Measurements from ENCODE around the gene PES1. TPM values are rescaled to one million over a fixed set of nuclear protein-coding genes. Genes with fewer than 3 reads are reported as not detected.

Gene PES1
- total and polyA plus RNA-seq, 2 donors (not counting 3 experiments of a cell fraction or from before 2014, with no cell fraction given) = 110 to 135 TPM

DNA sequence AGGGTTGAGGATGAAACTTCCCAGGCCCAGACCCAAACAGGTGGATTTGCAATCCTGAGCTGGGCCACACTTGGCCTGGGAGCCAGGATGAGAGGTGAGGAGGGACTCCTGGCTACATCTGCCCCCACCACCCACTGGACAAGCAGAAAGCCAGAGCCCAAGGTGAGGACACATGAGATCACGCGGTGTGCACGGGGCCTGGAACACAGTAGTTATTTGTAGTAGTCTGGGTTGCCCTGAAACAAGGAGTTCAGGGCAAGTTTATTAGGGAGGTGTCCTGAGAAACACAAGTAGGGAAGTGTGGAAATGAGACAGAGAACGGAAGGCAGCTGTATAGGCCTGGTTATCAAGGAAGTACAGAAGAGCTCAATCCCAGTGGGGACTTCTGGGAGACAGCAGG lies 44.5 kb downstream of the PES1 start:
- no peaks in the 10 kb centered on the region for H3K4me1 ChIP-seq (ENCODE audit: control insufficient read depth, extremely low read depth, insufficient read depth, low read length)
- H3K9me3 ChIP-seq (replicated peaks; ENCODE audit: control insufficient read depth, insufficient read depth, low read length) = no peaks in the 10 kb centered on the region
- intact Hi-C loops (cut with micrococcal nuclease) (no loop called here), dilution Hi-C loops (cut with MboI; ENCODE audit: extremely low pct_ligation_motif_present, low sequenced_read_pairs) (no loop called here)
- no peak overlapping the region for H3K4me3 ChIP-seq (replicated peaks in 1 of 3; ENCODE audit: insufficient read depth in 1 of 3, low read depth in 1 of 3, low read length in 3 of 3)
- BruUV-seq (replicated peaks) = no TSS peak
- no peak for TF ChIP-seq POLR2A (IDR thresholded peaks at IDR 0.05; ENCODE audit: low read depth, low read length)
- no peak for TF ChIP-seq EZH2 (IDR thresholded peaks at IDR 0.05; ENCODE audit: borderline replicate concordance, low read depth, low read length, severe bottlenecking)
- TF ChIP-seq JUN (IDR thresholded peaks at IDR 0.05; ENCODE audit: borderline replicate concordance, insufficient read depth, insufficient read length, low read depth) = no peak
- TF ChIP-seq, protein P1, sequence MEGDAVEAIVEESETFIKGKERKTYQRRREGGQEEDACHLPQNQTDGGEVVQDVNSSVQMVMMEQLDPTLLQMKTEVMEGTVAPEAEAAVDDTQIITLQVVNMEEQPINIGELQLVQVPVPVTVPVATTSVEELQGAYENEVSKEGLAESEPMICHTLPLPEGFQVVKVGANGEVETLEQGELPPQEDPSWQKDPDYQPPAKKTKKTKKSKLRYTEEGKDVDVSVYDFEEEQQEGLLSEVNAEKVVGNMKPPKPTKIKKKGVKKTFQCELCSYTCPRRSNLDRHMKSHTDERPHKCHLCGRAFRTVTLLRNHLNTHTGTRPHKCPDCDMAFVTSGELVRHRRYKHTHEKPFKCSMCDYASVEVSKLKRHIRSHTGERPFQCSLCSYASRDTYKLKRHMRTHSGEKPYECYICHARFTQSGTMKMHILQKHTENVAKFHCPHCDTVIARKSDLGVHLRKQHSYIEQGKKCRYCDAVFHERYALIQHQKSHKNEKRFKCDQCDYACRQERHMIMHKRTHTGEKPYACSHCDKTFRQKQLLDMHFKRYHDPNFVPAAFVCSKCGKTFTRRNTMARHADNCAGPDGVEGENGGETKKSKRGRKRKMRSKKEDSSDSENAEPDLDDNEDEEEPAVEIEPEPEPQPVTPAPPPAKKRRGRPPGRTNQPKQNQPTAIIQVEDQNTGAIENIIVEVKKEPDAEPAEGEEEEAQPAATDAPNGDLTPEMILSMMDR (IDR thresholded peaks at IDR 0.05; ENCODE audit: extremely low read depth in 1 of 2, insufficient read depth in 1 of 2, low read depth in 1 of 2, low read length in 2 of 2) = no peak
- no peak for TF ChIP-seq MYC (IDR thresholded peaks at IDR 0.05; ENCODE audit: low read depth, low read length)
- no peak for TF ChIP-seq GATA2 (IDR thresholded peaks at IDR 0.05; ENCODE audit: insufficient read depth, insufficient read length, low read depth, low read length)
- TF ChIP-seq, protein P2, sequence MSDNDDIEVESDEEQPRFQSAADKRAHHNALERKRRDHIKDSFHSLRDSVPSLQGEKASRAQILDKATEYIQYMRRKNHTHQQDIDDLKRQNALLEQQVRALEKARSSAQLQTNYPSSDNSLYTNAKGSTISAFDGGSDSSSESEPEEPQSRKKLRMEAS (IDR thresholded peaks at IDR 0.05; ENCODE audit: insufficient read depth, insufficient read length) = no peak
- no peak for TF ChIP-seq POLR2AphosphoS5 (IDR thresholded peaks at IDR 0.05; ENCODE audit: insufficient read depth, low read depth, low read length)
- TF ChIP-seq FOS (IDR thresholded peaks at IDR 0.05; ENCODE audit: borderline replicate concordance, insufficient read depth, low read length) = no peak
- no peaks in the 10 kb centered on the region for H3K79me2 ChIP-seq (ENCODE audit: control insufficient read depth, insufficient read depth, low read length)
- POLR2A ChIA-PET = no interaction called here
- CTCF ChIA-PET = interaction anchor here (1.4 kb wide), 1 partner anchor 63 kb away, joined by 3 read pairs; no protein-coding TSS in a partner anchor
- no peak for FAIRE-seq
- no peak overlapping the region for H3K4me2 ChIP-seq (ENCODE audit: insufficient read depth, low read length)
- H3K9ac ChIP-seq (replicated peaks; ENCODE audit: extremely low read depth, insufficient read depth, low read length) = no peak overlapping the region
- no peaks in the 10 kb centered on the region for H3K36me3 ChIP-seq (ENCODE audit: control insufficient read depth in 2 of 2, extremely low read depth in 1 of 2, insufficient read depth in 2 of 2, low read length in 2 of 2)
- H2AFZ ChIP-seq (ENCODE audit: low read depth, low read length) = no peak overlapping the region
- peaks cover 12 to 16% of the 10 kb centered on the region in 2 experiments for H3K27me3 ChIP-seq (ENCODE audit: control insufficient read depth in 2 of 2, insufficient read depth in 2 of 2, low read length in 2 of 2)
- no peak for DNase-seq (ENCODE audit: low read depth, low spot score)
- no peaks in the 10 kb centered on the region for H3K9me1 ChIP-seq (replicated peaks; ENCODE audit: control insufficient read depth, extremely low read depth, insufficient read depth, low read length)
- H4K20me1 ChIP-seq (replicated peaks; ENCODE audit: control insufficient read depth, extremely low read depth, insufficient read depth, low read length) = no peaks in the 10 kb centered on the region
- H3K27ac ChIP-seq (ENCODE audit: insufficient read depth, low read depth, low read length) = no peak overlapping the region

Measured in endothelial cell of umbilical vein (primary cell).